HL-60 (cell line): ENCODE results near the gene GNAL.

Experiments used
- CTCF ChIP-seq: IDR thresholded peaks from one replicate; pipeline ENCODE4 v1.5.1; 2011; ENCODE audit warnings: low read length, control low read depth, inconsistent platforms; ENCODE audit not compliant: insufficient read depth
- GABPA ChIP-seq: IDR thresholded peaks from 2 replicates; pipeline ENCODE4 v1.6.1; 2012; ENCODE audit warnings: low read depth
- POLR2AphosphoS5 ChIP-seq: IDR thresholded peaks from 2 replicates; pipeline ENCODE4 v1.6.1; 2012; ENCODE audit warnings: low read depth
- SPI1 ChIP-seq: IDR thresholded peaks from 2 replicates; pipeline ENCODE4 v1.6.1; 2012; ENCODE audit warnings: low read depth, mild to moderate bottlenecking, borderline replicate concordance
- TF ChIP-seq, protein P1 (sequence below): IDR thresholded peaks from 2 replicates; pipeline ENCODE4 v1.6.1; 2012; ENCODE audit warnings: low read depth; ENCODE audit not compliant: insufficient replicate concordance

DNA sequence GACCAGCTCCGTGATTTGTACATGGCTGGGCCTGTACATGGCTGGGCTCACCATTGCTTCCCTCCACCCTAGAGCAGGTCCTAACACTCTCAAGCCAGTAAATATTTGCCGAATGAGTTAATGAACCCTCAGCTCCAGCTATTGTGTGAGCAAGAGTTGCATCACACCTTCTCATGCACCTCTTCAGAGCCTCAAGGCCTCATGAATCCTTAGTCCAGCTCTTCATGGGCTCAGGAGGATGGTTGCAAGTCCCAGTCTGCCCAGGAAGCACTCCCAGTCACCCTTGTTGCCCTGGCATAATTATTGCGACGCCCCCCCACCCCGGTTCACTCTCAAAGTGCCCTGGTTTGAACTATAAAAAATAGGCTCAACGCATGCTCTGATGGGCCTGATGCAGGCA lies 30.1 kb upstream of the GNAL start:
- TF ChIP-seq CTCF (no peak), POLR2AphosphoS5 (no peak), GABPA (no peak), SPI1 (no peak)
- TF ChIP-seq, protein P1, sequence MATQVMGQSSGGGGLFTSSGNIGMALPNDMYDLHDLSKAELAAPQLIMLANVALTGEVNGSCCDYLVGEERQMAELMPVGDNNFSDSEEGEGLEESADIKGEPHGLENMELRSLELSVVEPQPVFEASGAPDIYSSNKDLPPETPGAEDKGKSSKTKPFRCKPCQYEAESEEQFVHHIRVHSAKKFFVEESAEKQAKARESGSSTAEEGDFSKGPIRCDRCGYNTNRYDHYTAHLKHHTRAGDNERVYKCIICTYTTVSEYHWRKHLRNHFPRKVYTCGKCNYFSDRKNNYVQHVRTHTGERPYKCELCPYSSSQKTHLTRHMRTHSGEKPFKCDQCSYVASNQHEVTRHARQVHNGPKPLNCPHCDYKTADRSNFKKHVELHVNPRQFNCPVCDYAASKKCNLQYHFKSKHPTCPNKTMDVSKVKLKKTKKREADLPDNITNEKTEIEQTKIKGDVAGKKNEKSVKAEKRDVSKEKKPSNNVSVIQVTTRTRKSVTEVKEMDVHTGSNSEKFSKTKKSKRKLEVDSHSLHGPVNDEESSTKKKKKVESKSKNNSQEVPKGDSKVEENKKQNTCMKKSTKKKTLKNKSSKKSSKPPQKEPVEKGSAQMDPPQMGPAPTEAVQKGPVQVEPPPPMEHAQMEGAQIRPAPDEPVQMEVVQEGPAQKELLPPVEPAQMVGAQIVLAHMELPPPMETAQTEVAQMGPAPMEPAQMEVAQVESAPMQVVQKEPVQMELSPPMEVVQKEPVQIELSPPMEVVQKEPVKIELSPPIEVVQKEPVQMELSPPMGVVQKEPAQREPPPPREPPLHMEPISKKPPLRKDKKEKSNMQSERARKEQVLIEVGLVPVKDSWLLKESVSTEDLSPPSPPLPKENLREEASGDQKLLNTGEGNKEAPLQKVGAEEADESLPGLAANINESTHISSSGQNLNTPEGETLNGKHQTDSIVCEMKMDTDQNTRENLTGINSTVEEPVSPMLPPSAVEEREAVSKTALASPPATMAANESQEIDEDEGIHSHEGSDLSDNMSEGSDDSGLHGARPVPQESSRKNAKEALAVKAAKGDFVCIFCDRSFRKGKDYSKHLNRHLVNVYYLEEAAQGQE = no peak
